Activated B cell treated with CpG ODN at 0.5 μM for 24 hours (primary cell): Measurements from ENCODE around the gene STAM2. TPM values are rescaled to one million over a fixed set of nuclear protein-coding genes. Genes with fewer than 3 reads are reported as not detected.

Experiments used
- ATAC-seq: fragments of 200-7000 bp; cut with Tn5 transposase; one replicate; pipeline ENCODE4 v1.10.0; 2021; ENCODE audit warnings: low read depth, mild to moderate bottlenecking, moderate library complexity
- CTCF ChIA-PET: fragments of 350-600 bp; sonication (Branson Sonifier 250); formaldehyde crosslinking; loops from one replicate; lab custom pipeline; 2021; ENCODE audit warnings: antibody characterized with exemption; lab: Charles Lee
- POLR2A ChIA-PET: fragments of 350-600 bp; sonication (Branson Sonifier 250); formaldehyde crosslinking; loops from one replicate; lab custom pipeline; 2021; ENCODE audit warnings: antibody characterized with exemption; lab: Charles Lee
- DNase-seq: peaks from one replicate; pipeline ENCODE4 v3.0.0; 2022
- H3K27ac Mint-ChIP-seq: one replicate; pipeline ENCODE4 v1.8.0; 2020; ENCODE audit warnings: mixed read lengths
- H3K27me3 Mint-ChIP-seq: one replicate; pipeline ENCODE4 v1.8.0; 2021; ENCODE audit warnings: mixed read lengths
- H3K36me3 Mint-ChIP-seq: one replicate; pipeline ENCODE4 v1.8.0; 2021; ENCODE audit warnings: low read depth, mixed read lengths
- H3K4me1 Mint-ChIP-seq: one replicate; pipeline ENCODE4 v1.8.0; 2021; ENCODE audit warnings: mixed read lengths
- H3K4me3 Mint-ChIP-seq: one replicate; pipeline ENCODE4 v1.8.0; 2020; ENCODE audit warnings: mild to moderate bottlenecking, mixed read lengths
- H3K9me3 Mint-ChIP-seq: one replicate; pipeline ENCODE4 v1.8.0; 2020; ENCODE audit warnings: mixed read lengths
- intact Hi-C: fragments of 100-400 bp; cut with micrococcal nuclease; formaldehyde crosslinking; loops from one replicate; pipeline ENCODE4 v1.15.1; 2024
- total RNA-seq: library from RNA; stranded (reverse); gene quantifications from 2 replicates; pipeline ENCODE4 v1.2.3, GENCODE V29; 2022
- TF ChIP-seq, protein P1 (sequence below): fragments of 200-600 bp; IDR thresholded peaks from one replicate; pipeline ENCODE4 v1.8.0; 2022; ENCODE audit warnings: antibody characterized with exemption, mild to moderate bottlenecking

Gene STAM2
- total RNA-seq, 1 donor from 2014 or later, result 27.4 TPM

DNA sequence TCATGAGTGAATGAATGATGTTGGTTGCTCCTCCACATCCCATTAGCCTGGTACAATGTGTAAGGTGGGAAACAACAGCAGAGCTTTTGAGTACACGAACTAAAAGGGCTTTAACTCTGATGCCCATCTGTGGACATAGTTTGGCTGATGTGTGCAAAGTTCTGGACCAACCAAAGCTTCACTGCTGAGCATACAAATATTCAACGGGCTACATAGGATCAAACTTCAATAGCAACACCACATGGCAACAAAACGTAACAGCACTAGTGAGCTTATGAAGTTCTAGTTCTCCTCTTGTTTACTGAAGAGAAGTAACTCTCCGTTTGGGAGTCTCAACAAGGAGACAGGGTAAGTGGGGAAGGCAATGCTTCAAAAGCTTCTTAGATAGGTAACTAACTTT is 20.4 kb downstream of the STAM2 start:
- peaks cover 7% of the 10 kb centered on the region for H3K9me3 Mint-ChIP-seq
- peaks cover 39% of the 10 kb centered on the region for H3K36me3 Mint-ChIP-seq
- ChIA-PET CTCF (no interaction called here), POLR2A (no interaction called here)
- DNase-seq (no peak), ATAC-seq (no peak)
- no peaks in the 10 kb centered on the region for H3K27me3 Mint-ChIP-seq
- intact Hi-C loops, result no loop called here
- peaks cover 30% of the 10 kb centered on the region for H3K4me1 Mint-ChIP-seq
- no peak overlapping the region for H3K4me3 Mint-ChIP-seq
- no peak overlapping the region for H3K27ac Mint-ChIP-seq
- TF ChIP-seq, protein P1, sequence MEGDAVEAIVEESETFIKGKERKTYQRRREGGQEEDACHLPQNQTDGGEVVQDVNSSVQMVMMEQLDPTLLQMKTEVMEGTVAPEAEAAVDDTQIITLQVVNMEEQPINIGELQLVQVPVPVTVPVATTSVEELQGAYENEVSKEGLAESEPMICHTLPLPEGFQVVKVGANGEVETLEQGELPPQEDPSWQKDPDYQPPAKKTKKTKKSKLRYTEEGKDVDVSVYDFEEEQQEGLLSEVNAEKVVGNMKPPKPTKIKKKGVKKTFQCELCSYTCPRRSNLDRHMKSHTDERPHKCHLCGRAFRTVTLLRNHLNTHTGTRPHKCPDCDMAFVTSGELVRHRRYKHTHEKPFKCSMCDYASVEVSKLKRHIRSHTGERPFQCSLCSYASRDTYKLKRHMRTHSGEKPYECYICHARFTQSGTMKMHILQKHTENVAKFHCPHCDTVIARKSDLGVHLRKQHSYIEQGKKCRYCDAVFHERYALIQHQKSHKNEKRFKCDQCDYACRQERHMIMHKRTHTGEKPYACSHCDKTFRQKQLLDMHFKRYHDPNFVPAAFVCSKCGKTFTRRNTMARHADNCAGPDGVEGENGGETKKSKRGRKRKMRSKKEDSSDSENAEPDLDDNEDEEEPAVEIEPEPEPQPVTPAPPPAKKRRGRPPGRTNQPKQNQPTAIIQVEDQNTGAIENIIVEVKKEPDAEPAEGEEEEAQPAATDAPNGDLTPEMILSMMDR, result no peak

DNA sequence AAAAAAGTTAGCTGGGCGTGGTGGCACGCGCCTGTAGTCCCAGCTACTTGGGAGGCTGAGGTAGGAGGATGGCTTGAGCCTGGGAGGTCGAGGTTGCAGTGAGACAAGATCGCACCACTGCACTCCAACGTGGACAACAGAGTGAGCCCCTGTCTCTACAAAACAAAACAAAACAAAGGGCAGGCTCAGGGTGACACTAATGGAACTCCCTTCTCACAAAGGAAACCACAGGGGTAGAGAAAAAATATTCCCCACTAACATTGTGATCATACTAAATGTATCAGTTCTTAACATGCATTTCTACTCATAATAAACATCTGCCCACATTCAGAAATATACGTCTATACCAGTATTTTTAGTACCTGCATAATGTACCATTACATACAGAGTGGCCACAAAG is 21.1 kb downstream of the STAM2 start:
- H3K4me3 Mint-ChIP-seq, result no peak overlapping the region
- ATAC-seq (no peak), DNase-seq (no peak)
- ChIA-PET POLR2A (no interaction called here), CTCF (no interaction called here)
- no peak overlapping the region for H3K27ac Mint-ChIP-seq
- H3K36me3 Mint-ChIP-seq, result peaks cover 41% of the 10 kb centered on the region
- intact Hi-C loops, result no loop called here
- peaks cover 25% of the 10 kb centered on the region for H3K4me1 Mint-ChIP-seq
- TF ChIP-seq, protein P1, result no peak
- peaks cover 7% of the 10 kb centered on the region for H3K9me3 Mint-ChIP-seq
- H3K27me3 Mint-ChIP-seq, result no peaks in the 10 kb centered on the region

DNA sequence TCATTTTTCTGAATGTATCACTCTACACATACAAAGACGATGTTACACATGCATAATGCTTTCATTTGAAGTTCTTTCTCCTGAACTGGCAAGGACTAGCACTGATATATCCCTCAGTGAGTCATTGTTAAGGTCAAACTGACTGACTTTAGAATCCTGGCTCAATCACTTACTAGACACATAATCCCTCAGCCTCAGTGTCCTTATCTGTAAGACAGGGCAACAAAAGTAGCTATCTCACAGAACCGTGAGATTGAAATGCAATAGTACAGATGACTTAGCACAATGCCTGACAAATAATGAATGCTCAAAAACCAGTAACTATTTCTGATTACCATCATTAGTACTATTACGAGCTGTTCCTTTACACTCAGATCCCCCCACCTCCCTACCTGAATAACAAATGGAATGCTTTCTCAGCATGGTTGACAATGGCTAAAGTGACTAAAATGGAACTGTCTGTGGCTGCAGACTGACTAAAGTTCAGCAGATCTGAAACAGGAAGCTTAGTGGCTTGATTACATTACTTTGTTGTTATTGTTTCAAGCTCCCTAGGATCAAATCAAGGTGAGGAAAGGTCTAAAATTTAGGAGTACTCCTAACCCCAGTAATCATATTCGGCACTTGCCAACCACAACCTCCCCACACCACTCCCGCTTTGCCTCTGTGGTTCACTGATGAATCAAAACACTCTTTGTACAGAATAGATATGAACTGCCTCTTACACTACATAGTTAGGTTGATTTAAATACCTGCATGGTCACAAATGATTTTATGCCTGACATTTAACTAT is 40.9 kb downstream of the STAM2 start:
- H3K36me3 Mint-ChIP-seq, result peaks cover 45% of the 10 kb centered on the region
- no peaks in the 10 kb centered on the region for H3K4me1 Mint-ChIP-seq
- TF ChIP-seq, protein P1, result no peak
- ChIA-PET POLR2A (no interaction called here), CTCF (no interaction called here)
- intact Hi-C loops, result no loop called here
- DNase-seq (no peak), ATAC-seq (no peak)
- no peaks in the 10 kb centered on the region for H3K9me3 Mint-ChIP-seq
- H3K27me3 Mint-ChIP-seq, result no peaks in the 10 kb centered on the region
- H3K4me3 Mint-ChIP-seq, result no peak overlapping the region
- H3K27ac Mint-ChIP-seq, result no peak overlapping the region

DNA sequence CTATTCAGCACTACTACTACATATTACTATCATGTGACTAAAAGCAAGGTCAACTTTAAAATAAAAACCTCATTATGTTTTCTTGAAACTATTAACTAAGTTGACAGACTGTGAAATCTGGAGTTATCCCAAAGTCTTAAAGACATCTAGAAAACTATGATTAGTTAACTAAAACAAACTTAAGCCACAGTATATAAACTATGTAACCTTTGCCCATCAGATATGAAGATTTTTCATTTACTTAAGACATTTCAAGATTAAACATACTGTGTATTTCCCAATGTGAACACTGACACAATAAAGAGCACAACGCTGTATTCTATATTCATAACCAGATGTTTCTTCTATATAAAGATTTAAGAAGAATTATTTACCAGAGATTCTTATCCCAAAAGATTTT is 43.3 kb downstream of the STAM2 start:
- Mint-ChIP-seq H3K4me3 (no peak overlapping the region), H3K9me3 (no peaks in the 10 kb centered on the region), H3K4me1 (no peaks in the 10 kb centered on the region), H3K27me3 (no peaks in the 10 kb centered on the region), H3K36me3 (peaks cover 47% of the 10 kb centered on the region), H3K27ac (no peak overlapping the region)
- intact Hi-C loops, result no loop called here
- TF ChIP-seq, protein P1, result no peak
- no peak for ATAC-seq
- ChIA-PET POLR2A (no interaction called here), CTCF (no interaction called here)
- DNase-seq, result no peak

DNA sequence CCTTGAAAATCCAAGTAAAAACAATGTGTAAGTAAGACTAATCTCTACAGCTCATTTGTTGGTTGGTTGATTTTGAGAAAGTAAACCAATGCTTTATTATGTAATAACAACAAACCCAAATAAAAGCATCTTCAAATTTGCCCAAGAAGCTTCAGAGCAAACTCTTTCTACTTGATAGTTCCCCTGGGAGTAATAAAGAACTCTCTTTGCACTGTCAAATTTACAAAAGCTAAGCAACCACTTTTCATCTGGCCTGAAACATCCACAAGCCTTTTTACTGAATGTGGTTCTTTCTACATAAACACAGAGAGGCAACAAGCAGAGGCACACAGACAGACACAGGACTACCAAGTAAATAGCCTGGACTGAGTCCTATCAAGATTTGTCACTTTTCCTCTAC is 47.9 kb downstream of the STAM2 start:
- H3K27me3 Mint-ChIP-seq, result no peaks in the 10 kb centered on the region
- intact Hi-C loops, result no loop called here

More for the DNA sequence above, 47.9 kb downstream of the STAM2 start:
- Mint-ChIP-seq H3K9me3 (no peaks in the 10 kb centered on the region), H3K4me3 (no peak overlapping the region), H3K4me1 (no peaks in the 10 kb centered on the region), H3K27ac (no peak overlapping the region), H3K36me3 (peaks cover 53% of the 10 kb centered on the region)
- ChIA-PET CTCF (no interaction called here), POLR2A (no interaction called here)
- DNase-seq (no peak), ATAC-seq (no peak)
- TF ChIP-seq, protein P1, result no peak
